ENCODE results near the gene SYNGR2. TPM values are rescaled to one million over a fixed set of nuclear protein-coding genes. Genes with fewer than 3 reads are reported as not detected.
A peak's percentile ranks its signal among the peaks of the same experiment; 100 is the strongest.

SYNGR2 gene
- total RNA-seq, 6 donors from 2014 or later: 110 to 265 (median 179) TPM

DNA sequence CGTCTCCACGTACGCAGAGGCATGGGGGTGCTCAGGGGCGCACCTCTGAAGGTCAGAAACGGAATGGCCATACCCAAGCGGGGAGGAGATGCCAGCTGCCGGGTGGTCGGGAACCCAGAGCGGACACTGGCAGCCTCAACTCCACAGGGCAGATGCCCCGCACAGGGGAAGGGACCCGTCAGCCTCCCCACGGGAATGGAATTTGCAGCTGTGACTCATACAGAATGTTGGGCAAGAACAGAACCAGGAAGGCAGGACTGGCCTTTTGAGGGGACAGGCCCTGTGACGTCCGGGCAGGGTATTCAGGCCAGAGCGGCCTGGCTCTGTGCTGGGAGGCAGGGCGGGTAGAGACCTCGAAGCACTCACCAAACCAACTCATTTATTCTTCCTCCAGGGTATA is 11.0 kb downstream of the SYNGR2 start:
- ATAC-seq (ENCODE audit: low FRiP score in 2 of 2) (peak; percentile 45 to 48), DNase-seq (peak in 1 of 2 donors; percentile 90)
- Histone ChIP-seq H3K4me3 (no peak overlapping the region), H3K27me3 (no peaks in the 10 kb centered on the region), H3K4me1 (peaks cover 39 to 65% (median 51%) of the 10 kb centered on the region in 4 donors), H3K9me3 (no peaks in the 10 kb centered on the region), H3K36me3 (no peaks in the 10 kb centered on the region), H3K27ac (peak overlapping the region in 3 of 4 donors; percentile 40 to 82 (median 82))
- WGBS, 2 donors: 81 to 90% methylated on average over 14 to 17 of the region's 17 CpGs
- TF ChIP-seq POLR2A (IDR thresholded peaks at IDR 0.05): peak in 1 of 4 donors; percentile 67
- peak in 1 of 4 donors; percentile 79 for TF ChIP-seq EP300 (IDR thresholded peaks at IDR 0.05)
- TF ChIP-seq POLR2AphosphoS5 (IDR thresholded peaks at IDR 0.05): peak; percentile 69 to 80
- TF ChIP-seq, protein P1, sequence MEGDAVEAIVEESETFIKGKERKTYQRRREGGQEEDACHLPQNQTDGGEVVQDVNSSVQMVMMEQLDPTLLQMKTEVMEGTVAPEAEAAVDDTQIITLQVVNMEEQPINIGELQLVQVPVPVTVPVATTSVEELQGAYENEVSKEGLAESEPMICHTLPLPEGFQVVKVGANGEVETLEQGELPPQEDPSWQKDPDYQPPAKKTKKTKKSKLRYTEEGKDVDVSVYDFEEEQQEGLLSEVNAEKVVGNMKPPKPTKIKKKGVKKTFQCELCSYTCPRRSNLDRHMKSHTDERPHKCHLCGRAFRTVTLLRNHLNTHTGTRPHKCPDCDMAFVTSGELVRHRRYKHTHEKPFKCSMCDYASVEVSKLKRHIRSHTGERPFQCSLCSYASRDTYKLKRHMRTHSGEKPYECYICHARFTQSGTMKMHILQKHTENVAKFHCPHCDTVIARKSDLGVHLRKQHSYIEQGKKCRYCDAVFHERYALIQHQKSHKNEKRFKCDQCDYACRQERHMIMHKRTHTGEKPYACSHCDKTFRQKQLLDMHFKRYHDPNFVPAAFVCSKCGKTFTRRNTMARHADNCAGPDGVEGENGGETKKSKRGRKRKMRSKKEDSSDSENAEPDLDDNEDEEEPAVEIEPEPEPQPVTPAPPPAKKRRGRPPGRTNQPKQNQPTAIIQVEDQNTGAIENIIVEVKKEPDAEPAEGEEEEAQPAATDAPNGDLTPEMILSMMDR (IDR thresholded peaks at IDR 0.05): no peak

- H3K4me1 ChIP-seq: peaks cover 34 to 64% (median 48%) of the 10 kb centered on the region in 4 donors
- no peak for DNase-seq
These were observed 11.7 kb downstream of the SYNGR2 start for GRCh38 chr17:78180083-78180482.

DNA sequence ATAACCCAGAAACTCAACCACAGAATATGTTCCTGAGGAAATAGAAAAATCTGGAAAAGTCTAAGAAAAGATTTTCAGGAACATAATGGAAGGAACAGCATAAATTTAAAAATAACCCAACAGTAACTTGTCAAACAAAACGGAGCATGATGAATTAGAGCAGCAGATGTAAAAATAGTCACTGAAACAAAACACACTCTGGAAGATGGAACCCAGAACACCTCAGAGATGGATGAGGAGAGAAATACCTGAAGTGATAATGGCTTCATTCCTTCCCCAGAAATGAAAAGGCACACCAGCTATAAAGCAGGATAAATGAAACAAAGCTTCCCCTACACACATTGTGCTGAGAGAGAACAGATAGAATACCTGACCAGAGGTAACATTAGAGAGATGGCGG is 12.1 kb downstream of the SYNGR2 start:
- Histone ChIP-seq H3K4me1 (peaks cover 30 to 64% (median 48%) of the 10 kb centered on the region in 4 donors), H3K9me3 (no peaks in the 10 kb centered on the region), H3K4me3 (peak overlapping the region in 1 of 4 donors; percentile 2), H3K36me3 (no peaks in the 10 kb centered on the region), H3K27me3 (no peaks in the 10 kb centered on the region), H3K27ac (peak overlapping the region; percentile 40 to 82 (median 70))
- DNase-seq: no peak
- WGBS, 2 donors: 71 to 86% methylated on average over 2 of the region's 2 CpGs
- ATAC-seq (ENCODE audit: low FRiP score in 2 of 2): no peak
- TF ChIP-seq, protein P1 (IDR thresholded peaks at IDR 0.05): no peak
- TF ChIP-seq POLR2AphosphoS5 (IDR thresholded peaks at IDR 0.05): no peak
- TF ChIP-seq EP300 (IDR thresholded peaks at IDR 0.05): no peak
- no peak for TF ChIP-seq POLR2A (IDR thresholded peaks at IDR 0.05)

More at GRCh38 chr17:78180083-78180482, 11.7 kb downstream of the SYNGR2 start:
- 51 to 58% methylated on average over 14 of the region's 14 CpGs for WGBS, 2 donors
- no peak for TF ChIP-seq POLR2AphosphoS5 (IDR thresholded peaks at IDR 0.05)
- no peak for TF ChIP-seq EP300 (IDR thresholded peaks at IDR 0.05)
- TF ChIP-seq, protein P1 (IDR thresholded peaks at IDR 0.05): no peak
- no peak for TF ChIP-seq POLR2A (IDR thresholded peaks at IDR 0.05)
- no peaks in the 10 kb centered on the region for H3K36me3 ChIP-seq
- no peak for ATAC-seq (ENCODE audit: low FRiP score in 2 of 2)
- H3K9me3 ChIP-seq: no peaks in the 10 kb centered on the region
- no peaks in the 10 kb centered on the region for H3K27me3 ChIP-seq
- peak overlapping the region; percentile 40 to 82 (median 70) for H3K27ac ChIP-seq
- peak overlapping the region in 1 of 4 donors; percentile 2 for H3K4me3 ChIP-seq

GRCh38 chr17:78182504-78182903 is 14.1 kb downstream of the SYNGR2 start:
- H3K36me3 ChIP-seq: no peaks in the 10 kb centered on the region
- no peak overlapping the region for H3K4me3 ChIP-seq
- H3K27me3 ChIP-seq: no peaks in the 10 kb centered on the region
- DNase-seq (no peak), ATAC-seq (ENCODE audit: low FRiP score in 2 of 2) (no peak)
- WGBS, 2 donors: 90 to 92% methylated on average over 12 to 13 of the region's 13 CpGs
- no peak for TF ChIP-seq EP300 (IDR thresholded peaks at IDR 0.05)
- TF ChIP-seq, protein P1 (IDR thresholded peaks at IDR 0.05): no peak
- TF ChIP-seq POLR2AphosphoS5 (IDR thresholded peaks at IDR 0.05): no peak
- TF ChIP-seq POLR2A (IDR thresholded peaks at IDR 0.05): no peak
- H3K27ac ChIP-seq: no peak overlapping the region
- H3K9me3 ChIP-seq: no peaks in the 10 kb centered on the region
- peaks cover 28 to 65% (median 44%) of the 10 kb centered on the region in 4 donors for H3K4me1 ChIP-seq

- H3K4me3 ChIP-seq: no peak overlapping the region
- H3K36me3 ChIP-seq: no peaks in the 10 kb centered on the region
- H3K27me3 ChIP-seq: no peaks in the 10 kb centered on the region
- ATAC-seq (ENCODE audit: low FRiP score in 2 of 2): no peak
- TF ChIP-seq EP300 (IDR thresholded peaks at IDR 0.05): no peak
- no peak for TF ChIP-seq POLR2A (IDR thresholded peaks at IDR 0.05)
- TF ChIP-seq, protein P1 (IDR thresholded peaks at IDR 0.05): no peak
- TF ChIP-seq POLR2AphosphoS5 (IDR thresholded peaks at IDR 0.05): no peak
- no peaks in the 10 kb centered on the region for H3K9me3 ChIP-seq
- H3K4me1 ChIP-seq: peaks cover 37 to 76% (median 51%) of the 10 kb centered on the region in 4 donors
- DNase-seq: no peak
- peak overlapping the region in 3 of 4 donors; percentile 45 to 88 (median 73) for H3K27ac ChIP-seq
- 85 to 95% methylated on average over 10 to 12 of the region's 12 CpGs for WGBS, 2 donors
These were observed 15.5 kb downstream of the SYNGR2 start for GRCh38 chr17:78183916-78184315.

Data from upper lobe of left lung (tissue), 6 donors.